ENCODE measurements around the gene SPHK2. TPM values are rescaled to one million over a fixed set of nuclear protein-coding genes. Genes with fewer than 3 reads are reported as not detected.

The SPHK2 gene
- total and polyA plus RNA-seq, 2 experiments from 2014 or later, result 18.3 to 50.3 TPM

GRCh38 chr19:48633148-48634035, 14.1 kb downstream of the SPHK2 start:
- DNase-seq (ENCODE audit: low spot score) (no peak), ATAC-seq (no peak)
- H3K9me2 ChIP-seq (ENCODE audit: insufficient read depth), result no peaks in the 10 kb centered on the region
- peaks cover 24% of the 10 kb centered on the region for H3K4me1 ChIP-seq (ENCODE audit: insufficient read depth)
- no peaks in the 10 kb centered on the region for H4K20me1 ChIP-seq (replicated peaks; ENCODE audit: insufficient read depth)
- H3K4me2 ChIP-seq, result peak overlapping the region; percentile 69
- Mint-ChIP-seq H3K27ac (no peak overlapping the region), H3K9me3 (no peaks in the 10 kb centered on the region; the same call in 2 of the 3 replicates), H3K36me3 (ENCODE audit: low read depth) (peaks cover 5% of the 10 kb centered on the region), H3K4me1 (peaks cover 31% of the 10 kb centered on the region), H3K4me3 (peak overlapping the region; percentile 60; the same call in 2 of the 3 replicates), H3K27me3 (ENCODE audit: insufficient read depth, low read depth, poor library complexity) (peaks cover 35% of the 10 kb centered on the region)
- H3K36me3 ChIP-seq (ENCODE audit: insufficient read depth), result no peaks in the 10 kb centered on the region
- H2AFZ ChIP-seq, result no peak overlapping the region
- H3K27me3 ChIP-seq (ENCODE audit: insufficient read depth), result peaks cover 14% of the 10 kb centered on the region
- no peak for TF ChIP-seq CREB1 (CRISPR knock-in tag; IDR thresholded peaks at IDR 0.05; ENCODE audit: low read depth)
- no peak for TF ChIP-seq CTCF (conservative IDR thresholded peaks at IDR 0.05; ENCODE audit: low read depth in 2 of 2)
- TF ChIP-seq ZNF331 (CRISPR knock-in tag; IDR thresholded peaks at IDR 0.05; ENCODE audit: low read depth), result no peak
- TF ChIP-seq ZNF462 (CRISPR knock-in tag; IDR thresholded peaks at IDR 0.05), result no peak
- TF ChIP-seq JUNB (IDR thresholded peaks at IDR 0.05; ENCODE audit: unreplicated experiment), result no peak
- no peak for TF ChIP-seq EZH2phosphoT487 (IDR thresholded peaks at IDR 0.05; ENCODE audit: unreplicated experiment)
- TF ChIP-seq ETS1 (IDR thresholded peaks at IDR 0.05), result no peak
- TF ChIP-seq ZNF114 (CRISPR knock-in tag; IDR thresholded peaks at IDR 0.05), result no peak
- TF ChIP-seq POLR2AphosphoS5 (IDR thresholded peaks at IDR 0.05; ENCODE audit: low read depth), result no peak
- TF ChIP-seq STAT1 (IDR thresholded peaks at IDR 0.05; ENCODE audit: unreplicated experiment), result no peak
- H3K4me3 ChIP-seq, result no peak overlapping the region
- H3F3A ChIP-seq (replicated peaks; ENCODE audit: low read depth), result peaks cover 46% of the 10 kb centered on the region
- no peak overlapping the region for H3K27ac ChIP-seq (ENCODE audit: low read depth)
- no peaks in the 10 kb centered on the region for H3K79me2 ChIP-seq (replicated peaks; ENCODE audit: insufficient read depth)

All from GM23338 (cell line).